ENCODE measurements around the gene RALB.

The RALB gene

GRCh38 chr2:120262761-120263428 lies 10.2 kb downstream of the RALB start:
- DNase-seq (ENCODE audit: low read depth in 3 of 3) = no peak

GRCh38 chr2:120265006-120265405 lies 12.4 kb downstream of the RALB start:
- no peak for DNase-seq (ENCODE audit: low read depth in 3 of 3)

- no peak for DNase-seq (ENCODE audit: low read depth in 3 of 3)
Observed at GRCh38 chr2:120267348-120267747, 14.7 kb downstream of the RALB start.

GRCh38 chr2:120269076-120269744 lies 16.6 kb downstream of the RALB start:
- DNase-seq (ENCODE audit: low read depth in 3 of 3) = no peak

- no peak for DNase-seq (ENCODE audit: low read depth in 3 of 3)
Observed at GRCh38 chr2:120269816-120270215, 17.2 kb downstream of the RALB start.

- no peak for DNase-seq (ENCODE audit: low read depth in 3 of 3)
Observed at GRCh38 chr2:120271711-120272379, 19.2 kb downstream of the RALB start.

- no peak for DNase-seq (ENCODE audit: low read depth in 3 of 3)
Observed at GRCh38 chr2:120272763-120273481, 20.3 kb downstream of the RALB start.

- no peak for DNase-seq (ENCODE audit: low read depth in 3 of 3)
Observed at GRCh38 chr2:120275617-120276400, 23.2 kb downstream of the RALB start.

- DNase-seq (ENCODE audit: low read depth in 3 of 3) = no peak
Observed at GRCh38 chr2:120277505-120278205, 25.0 kb downstream of the RALB start.

GRCh38 chr2:120278901-120279300 lies 26.2 kb downstream of the RALB start:
- DNase-seq (ENCODE audit: low read depth in 3 of 3) = no peak

- no peak for DNase-seq (ENCODE audit: low read depth in 3 of 3)
Observed at GRCh38 chr2:120279708-120280107, 27.1 kb downstream of the RALB start.

GRCh38 chr2:120283649-120284048 lies 31.0 kb downstream of the RALB start:
- DNase-seq (ENCODE audit: low read depth in 3 of 3) = no peak

GRCh38 chr2:120285056-120285455 lies 32.4 kb downstream of the RALB start:
- DNase-seq (ENCODE audit: low read depth in 3 of 3) = no peak

GRCh38 chr2:120287183-120288015 lies 34.7 kb downstream of the RALB start:
- peak in 2 of 3 donors; percentile 4 to 18 for DNase-seq (ENCODE audit: low read depth in 3 of 3)

GRCh38 chr2:120288016-120288373 lies 35.3 kb downstream of the RALB start:
- no peak for DNase-seq (ENCODE audit: low read depth in 3 of 3)

- no peak for DNase-seq (ENCODE audit: low read depth in 3 of 3)
Observed at GRCh38 chr2:120289221-120289906, 36.7 kb downstream of the RALB start.

- no peak for DNase-seq (ENCODE audit: low read depth in 3 of 3)
Observed at GRCh38 chr2:120290737-120291136, 38.1 kb downstream of the RALB start.

- DNase-seq (ENCODE audit: low read depth in 3 of 3) = no peak
Observed at GRCh38 chr2:120291401-120292311, 39.0 kb downstream of the RALB start.

All from stimulated activated CD4-positive, alpha-beta T cell treated with anti-CD3 and anti-CD28 coated beads, TNF-alpha, amount 100 ng/mL, for 48 hours (primary cell).